HG02973 (cell line): ENCODE results near the gene PALMD.

ENCODE experiments used
- ATAC-seq: cut with Tn5 transposase; IDR thresholded peaks from one replicate; pipeline ENCODE4 v1.9.1; 2021; ENCODE audit warnings: moderate library complexity; ENCODE audit not compliant: unreplicated experiment

The PALMD gene

GRCh38 chr1:99645699-99646531, at the start of gene PALMD:
TSS of gene PALMD (plus strand) at chr1:99646113. CDS start at chr1:99646318, 205 bp downstream.
- ATAC-seq, result no peak

GRCh38 chr1:99598738-99599411, 47.0 kb upstream of the PALMD start:
- no peak for ATAC-seq

- no peak for ATAC-seq
These were observed 46.2 kb upstream of the PALMD start for GRCh38 chr1:99599678-99600175.

- ATAC-seq, result no peak
These were observed 45.1 kb upstream of the PALMD start for GRCh38 chr1:99600782-99601181.

GRCh38 chr1:99601208-99601607, 44.7 kb upstream of the PALMD start:
- ATAC-seq, result no peak

- no peak for ATAC-seq
These were observed 44.1 kb upstream of the PALMD start for GRCh38 chr1:99601709-99602403.

GRCh38 chr1:99602404-99602969, 43.4 kb upstream of the PALMD start:
- no peak for ATAC-seq

GRCh38 chr1:99603699-99604560, 42.0 kb upstream of the PALMD start:
- no peak for ATAC-seq

- ATAC-seq, result no peak
These were observed 39.6 kb upstream of the PALMD start for GRCh38 chr1:99606306-99606705.

- no peak for ATAC-seq
These were observed 38.3 kb upstream of the PALMD start for GRCh38 chr1:99607590-99607989.

GRCh38 chr1:99608058-99608457, 37.9 kb upstream of the PALMD start:
- ATAC-seq, result no peak

- ATAC-seq, result no peak
These were observed 32.2 kb upstream of the PALMD start for GRCh38 chr1:99613716-99614115.

GRCh38 chr1:99614728-99615127, 31.2 kb upstream of the PALMD start:
- ATAC-seq, result no peak

GRCh38 chr1:99619583-99619982, 26.3 kb upstream of the PALMD start:
- ATAC-seq, result no peak

- ATAC-seq, result no peak
These were observed 24.5 kb upstream of the PALMD start for GRCh38 chr1:99621340-99621901.

GRCh38 chr1:99622702-99623347, 23.1 kb upstream of the PALMD start:
- ATAC-seq, result no peak

GRCh38 chr1:99623554-99623953, 22.4 kb upstream of the PALMD start:
- no peak for ATAC-seq

GRCh38 chr1:99627615-99628014, 18.3 kb upstream of the PALMD start:
- no peak for ATAC-seq

- ATAC-seq, result no peak
These were observed 16.7 kb upstream of the PALMD start for GRCh38 chr1:99629164-99629563.
